ENCODE measurements around the gene GSN. TPM values are rescaled to one million over a fixed set of nuclear protein-coding genes. Genes with fewer than 3 reads are reported as not detected.

GSN gene
- total RNA-seq, 1 donor = 253 TPM

DNA sequence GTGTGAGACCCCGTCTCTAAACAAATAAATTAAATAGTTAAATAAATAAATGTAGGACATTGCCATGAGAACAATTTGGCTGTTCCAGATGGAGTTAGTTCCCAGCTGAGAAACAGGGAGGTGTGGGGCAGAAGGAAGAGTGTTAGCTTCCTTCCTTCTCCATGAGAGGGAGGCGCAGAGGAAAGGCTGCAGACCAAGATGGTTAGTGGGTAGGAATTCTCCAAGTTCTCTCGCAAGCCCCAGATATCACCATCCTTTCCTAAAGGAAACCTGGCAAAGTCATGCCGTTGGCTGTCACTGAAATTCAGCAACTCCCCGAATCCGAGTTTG, 33.2 kb upstream of the GSN start:
- TF ChIP-seq, protein P1, sequence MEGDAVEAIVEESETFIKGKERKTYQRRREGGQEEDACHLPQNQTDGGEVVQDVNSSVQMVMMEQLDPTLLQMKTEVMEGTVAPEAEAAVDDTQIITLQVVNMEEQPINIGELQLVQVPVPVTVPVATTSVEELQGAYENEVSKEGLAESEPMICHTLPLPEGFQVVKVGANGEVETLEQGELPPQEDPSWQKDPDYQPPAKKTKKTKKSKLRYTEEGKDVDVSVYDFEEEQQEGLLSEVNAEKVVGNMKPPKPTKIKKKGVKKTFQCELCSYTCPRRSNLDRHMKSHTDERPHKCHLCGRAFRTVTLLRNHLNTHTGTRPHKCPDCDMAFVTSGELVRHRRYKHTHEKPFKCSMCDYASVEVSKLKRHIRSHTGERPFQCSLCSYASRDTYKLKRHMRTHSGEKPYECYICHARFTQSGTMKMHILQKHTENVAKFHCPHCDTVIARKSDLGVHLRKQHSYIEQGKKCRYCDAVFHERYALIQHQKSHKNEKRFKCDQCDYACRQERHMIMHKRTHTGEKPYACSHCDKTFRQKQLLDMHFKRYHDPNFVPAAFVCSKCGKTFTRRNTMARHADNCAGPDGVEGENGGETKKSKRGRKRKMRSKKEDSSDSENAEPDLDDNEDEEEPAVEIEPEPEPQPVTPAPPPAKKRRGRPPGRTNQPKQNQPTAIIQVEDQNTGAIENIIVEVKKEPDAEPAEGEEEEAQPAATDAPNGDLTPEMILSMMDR (IDR thresholded peaks at IDR 0.05; ENCODE audit: insufficient read depth, low read length) = no peak
- no peak for DNase-seq (ENCODE audit: low read depth)
- H3K4me3 ChIP-seq (ENCODE audit: low read depth, low read length) = no peak overlapping the region

DNA sequence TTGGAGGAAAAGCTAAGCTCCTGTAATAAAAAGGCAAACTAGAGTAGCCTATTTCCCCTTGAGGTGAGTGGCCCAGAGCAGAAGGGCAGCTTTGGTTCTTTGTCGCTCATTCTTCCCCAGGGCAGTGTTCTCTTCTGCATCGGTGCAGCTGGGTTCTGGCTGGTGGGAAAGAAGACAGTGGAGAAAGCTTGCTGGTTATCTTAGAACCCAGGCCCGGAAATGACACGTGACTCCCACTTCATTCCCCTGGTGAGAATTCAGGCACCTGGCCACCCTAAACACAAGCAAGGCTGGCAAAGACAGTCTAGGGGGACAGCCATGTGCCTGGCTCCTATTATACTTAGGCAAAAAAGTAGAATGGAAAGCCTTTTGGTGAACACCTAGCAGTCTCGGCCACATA, 32.5 kb upstream of the GSN start:
- no peak overlapping the region for H3K4me3 ChIP-seq (ENCODE audit: low read depth, low read length)
- TF ChIP-seq, protein P1 (IDR thresholded peaks at IDR 0.05; ENCODE audit: insufficient read depth, low read length) = no peak
- no peak for DNase-seq (ENCODE audit: low read depth)

DNA sequence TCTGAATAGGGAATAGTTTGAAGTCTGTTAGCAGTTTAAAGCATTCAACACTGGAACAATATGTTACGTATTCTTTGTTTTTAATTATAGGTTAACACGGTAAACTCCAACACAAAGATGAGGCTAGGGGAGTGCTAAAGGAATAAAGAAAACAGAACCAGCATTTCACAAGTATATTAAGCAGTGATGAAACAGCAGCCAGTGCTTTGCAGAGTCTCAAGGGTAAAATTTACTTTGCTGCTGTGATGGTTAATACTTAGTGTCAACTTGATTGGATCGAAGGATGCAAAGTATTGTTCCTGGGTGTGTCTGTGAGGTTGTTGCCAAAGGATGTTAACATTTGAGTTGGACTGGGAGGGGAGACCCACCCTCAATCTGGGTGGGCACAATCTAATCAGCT, 30.0 kb upstream of the GSN start:
- no peak for DNase-seq (ENCODE audit: low read depth)
- TF ChIP-seq, protein P1 (IDR thresholded peaks at IDR 0.05; ENCODE audit: insufficient read depth, low read length) = no peak

DNA sequence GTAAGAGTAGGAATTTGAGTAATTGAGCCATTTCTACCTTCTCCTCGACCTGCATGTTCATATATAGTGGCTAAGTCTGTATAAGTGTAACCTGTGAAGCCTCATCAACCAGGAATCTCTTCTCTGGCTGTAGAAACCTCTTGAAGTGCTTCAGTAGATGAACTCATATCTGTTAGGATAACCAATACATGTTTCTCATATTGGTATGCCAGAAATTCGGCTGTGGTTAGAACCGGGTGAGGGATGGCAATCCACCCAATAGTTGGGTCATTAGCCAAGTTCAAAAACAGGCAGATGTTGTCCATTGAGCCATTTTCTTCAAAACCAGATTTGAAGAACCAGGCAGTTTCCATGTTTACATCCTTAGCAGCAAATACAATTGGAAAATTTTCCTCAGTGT, 28.9 kb upstream of the GSN start:
- TF ChIP-seq, protein P1 (IDR thresholded peaks at IDR 0.05; ENCODE audit: insufficient read depth, low read length) = no peak
- no peak overlapping the region for H3K4me3 ChIP-seq (ENCODE audit: low read depth, low read length)
- no peak for DNase-seq (ENCODE audit: low read depth)

More for the DNA sequence above, 30.0 kb upstream of the GSN start:
- H3K4me3 ChIP-seq (ENCODE audit: low read depth, low read length) = no peak overlapping the region

DNA sequence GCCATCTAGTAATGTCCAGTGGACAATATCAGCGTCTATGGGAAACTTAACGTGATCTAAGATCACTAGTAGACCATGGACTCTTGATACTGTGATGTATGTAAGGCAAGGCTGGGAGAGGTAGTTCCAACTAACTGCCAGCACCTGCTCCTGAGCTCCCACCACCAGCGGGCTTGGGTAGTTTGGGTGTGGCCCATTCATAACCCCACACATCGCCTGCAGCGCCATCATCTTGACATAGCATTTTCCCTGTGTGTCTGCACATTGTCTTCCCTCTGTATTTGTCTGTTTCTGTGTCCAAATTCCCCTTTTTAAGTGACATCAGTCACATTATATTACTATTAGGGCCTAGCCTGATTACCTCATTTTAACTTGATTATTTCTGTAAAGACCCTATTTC, 28.1 kb upstream of the GSN start:
- TF ChIP-seq, protein P1 (IDR thresholded peaks at IDR 0.05; ENCODE audit: insufficient read depth, low read length) = no peak
- no peak for DNase-seq (ENCODE audit: low read depth)

DNA sequence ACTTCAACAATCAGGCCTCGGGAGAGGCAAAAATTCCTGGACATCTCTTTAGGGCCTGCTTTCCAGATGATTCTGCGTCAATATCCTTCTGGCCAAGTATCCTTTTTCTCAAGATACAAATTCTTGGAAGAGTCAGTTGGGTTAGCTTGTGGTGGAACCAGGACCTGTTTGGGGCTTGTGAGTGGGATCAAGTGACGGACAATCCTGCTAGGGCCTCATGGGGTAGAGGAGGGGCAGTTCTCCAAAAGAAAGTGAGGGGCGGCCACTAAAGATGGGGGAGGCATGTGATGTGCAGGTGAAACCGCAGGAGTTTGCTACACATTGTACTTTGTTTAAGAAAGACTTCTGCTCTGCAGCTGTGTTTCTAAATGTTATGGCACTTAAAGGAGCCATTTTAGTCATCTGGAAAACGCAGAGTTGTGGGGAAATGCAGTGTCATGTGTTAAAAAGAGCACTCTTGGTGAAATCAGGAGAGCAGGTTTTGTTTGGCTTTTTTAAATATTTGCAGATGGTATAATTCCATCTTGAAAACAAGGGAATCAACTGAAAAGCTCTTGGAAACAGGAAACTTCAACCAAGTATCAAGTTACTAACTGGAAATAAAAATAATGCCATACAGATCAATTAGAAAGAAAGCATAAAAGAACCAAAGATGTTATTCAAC, 27.4 kb upstream of the GSN start:
- H3K4me3 ChIP-seq (ENCODE audit: low read depth, low read length) = no peak overlapping the region
- no peak for DNase-seq (ENCODE audit: low read depth)
- TF ChIP-seq, protein P1 (IDR thresholded peaks at IDR 0.05; ENCODE audit: insufficient read depth, low read length) = no peak

More for the DNA sequence above, 28.1 kb upstream of the GSN start:
- no peak overlapping the region for H3K4me3 ChIP-seq (ENCODE audit: low read depth, low read length)

Data from fibroblast of the aortic adventitia (primary cell).